Epithelial cell of esophagus (primary cell): Measurements from ENCODE around the gene CARF.
A peak's percentile ranks its signal among the peaks of the same experiment; 100 is the strongest.
"Not testable (repeated sequence)": the region's sequence is repeated elsewhere in the genome, so short reads cannot be mapped to it uniquely, and the experiment has no call there.

Experiments used
- DNase-seq: peaks from one replicate; pipeline ENCODE4 v3.0.0; 2010; ENCODE audit warnings: low read depth
- H3K4me3 ChIP-seq: 2 replicates; pipeline ENCODE4 v1.5.1; 2011; ENCODE audit warnings: mild to moderate bottlenecking, low read length, control low read depth
- TF ChIP-seq, protein P1 (sequence below): IDR thresholded peaks from 2 replicates; pipeline ENCODE4 v1.5.1; 2011; ENCODE audit warnings: low read depth, mild to moderate bottlenecking, low read length, control low read depth, inconsistent platforms; ENCODE audit not compliant: insufficient read depth; ENCODE audit errors: missing control alignments

The CARF gene

DNA sequence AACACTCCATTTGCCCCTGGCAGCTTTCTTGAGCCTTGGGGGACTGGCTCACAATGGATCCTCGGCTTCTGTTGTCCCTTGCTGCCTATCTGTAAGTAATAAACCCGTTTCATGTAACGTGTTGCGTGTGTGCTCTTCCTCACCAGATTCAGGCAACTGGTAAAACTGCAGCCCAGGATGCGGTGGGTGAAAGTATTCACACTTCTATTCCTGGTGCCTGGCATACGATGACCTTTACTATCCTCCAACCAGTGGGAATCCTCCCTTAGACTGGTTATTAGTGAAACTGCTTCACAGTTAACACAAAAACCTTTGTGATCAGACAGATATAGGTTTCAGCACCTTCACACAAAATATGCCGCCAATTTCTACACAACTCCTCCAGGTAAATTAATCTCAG lies 26.9 kb upstream of the CARF start:
- DNase-seq: no peak
- no peak overlapping the region for H3K4me3 ChIP-seq
- TF ChIP-seq, protein P1, sequence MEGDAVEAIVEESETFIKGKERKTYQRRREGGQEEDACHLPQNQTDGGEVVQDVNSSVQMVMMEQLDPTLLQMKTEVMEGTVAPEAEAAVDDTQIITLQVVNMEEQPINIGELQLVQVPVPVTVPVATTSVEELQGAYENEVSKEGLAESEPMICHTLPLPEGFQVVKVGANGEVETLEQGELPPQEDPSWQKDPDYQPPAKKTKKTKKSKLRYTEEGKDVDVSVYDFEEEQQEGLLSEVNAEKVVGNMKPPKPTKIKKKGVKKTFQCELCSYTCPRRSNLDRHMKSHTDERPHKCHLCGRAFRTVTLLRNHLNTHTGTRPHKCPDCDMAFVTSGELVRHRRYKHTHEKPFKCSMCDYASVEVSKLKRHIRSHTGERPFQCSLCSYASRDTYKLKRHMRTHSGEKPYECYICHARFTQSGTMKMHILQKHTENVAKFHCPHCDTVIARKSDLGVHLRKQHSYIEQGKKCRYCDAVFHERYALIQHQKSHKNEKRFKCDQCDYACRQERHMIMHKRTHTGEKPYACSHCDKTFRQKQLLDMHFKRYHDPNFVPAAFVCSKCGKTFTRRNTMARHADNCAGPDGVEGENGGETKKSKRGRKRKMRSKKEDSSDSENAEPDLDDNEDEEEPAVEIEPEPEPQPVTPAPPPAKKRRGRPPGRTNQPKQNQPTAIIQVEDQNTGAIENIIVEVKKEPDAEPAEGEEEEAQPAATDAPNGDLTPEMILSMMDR: no peak

DNA sequence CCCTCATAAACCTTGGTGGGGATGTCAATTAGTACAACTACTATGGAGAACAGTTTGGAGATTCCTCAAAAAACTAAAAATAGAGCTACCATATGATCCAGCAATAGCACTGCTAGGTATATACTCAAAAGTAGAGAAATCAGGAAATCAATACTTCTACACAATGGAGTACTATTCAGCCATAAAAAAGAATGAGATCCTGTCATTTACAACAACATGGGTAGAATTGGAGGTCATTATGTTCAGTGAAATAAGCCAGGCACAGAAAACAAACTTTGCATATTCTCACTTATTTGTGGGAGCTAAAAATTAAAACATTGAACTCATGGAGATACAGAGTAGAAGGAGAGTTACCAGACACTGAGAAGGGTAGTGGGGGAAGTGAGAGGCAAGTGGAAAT lies 6.6 kb upstream of the CARF start:
- DNase-seq: not testable (repeated sequence)

DNA sequence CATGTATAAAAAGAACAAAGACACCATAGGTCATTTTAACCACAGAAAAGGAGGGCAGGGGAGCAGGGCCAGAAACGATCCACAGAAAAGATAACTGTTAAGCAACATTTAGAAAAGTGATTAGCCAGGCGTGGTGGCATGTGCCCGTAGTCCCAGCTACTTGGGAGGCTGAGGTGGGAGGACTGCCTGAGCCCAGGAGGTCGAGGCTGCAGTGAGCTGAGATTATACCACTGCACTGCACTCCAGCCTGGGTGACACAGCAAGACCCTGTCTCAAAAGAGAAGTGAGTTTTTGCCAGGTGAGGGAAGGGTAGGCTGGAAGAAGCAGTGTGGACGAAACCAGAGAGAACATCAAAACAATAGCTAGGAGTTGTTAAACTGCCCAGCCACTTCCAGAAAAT lies 3.9 kb upstream of the CARF start:
- TF ChIP-seq, protein P1: no peak
- H3K4me3 ChIP-seq: no peak overlapping the region
- no peak for DNase-seq

More for the DNA sequence above, 6.6 kb upstream of the CARF start:
- H3K4me3 ChIP-seq: not testable (repeated sequence)

DNA sequence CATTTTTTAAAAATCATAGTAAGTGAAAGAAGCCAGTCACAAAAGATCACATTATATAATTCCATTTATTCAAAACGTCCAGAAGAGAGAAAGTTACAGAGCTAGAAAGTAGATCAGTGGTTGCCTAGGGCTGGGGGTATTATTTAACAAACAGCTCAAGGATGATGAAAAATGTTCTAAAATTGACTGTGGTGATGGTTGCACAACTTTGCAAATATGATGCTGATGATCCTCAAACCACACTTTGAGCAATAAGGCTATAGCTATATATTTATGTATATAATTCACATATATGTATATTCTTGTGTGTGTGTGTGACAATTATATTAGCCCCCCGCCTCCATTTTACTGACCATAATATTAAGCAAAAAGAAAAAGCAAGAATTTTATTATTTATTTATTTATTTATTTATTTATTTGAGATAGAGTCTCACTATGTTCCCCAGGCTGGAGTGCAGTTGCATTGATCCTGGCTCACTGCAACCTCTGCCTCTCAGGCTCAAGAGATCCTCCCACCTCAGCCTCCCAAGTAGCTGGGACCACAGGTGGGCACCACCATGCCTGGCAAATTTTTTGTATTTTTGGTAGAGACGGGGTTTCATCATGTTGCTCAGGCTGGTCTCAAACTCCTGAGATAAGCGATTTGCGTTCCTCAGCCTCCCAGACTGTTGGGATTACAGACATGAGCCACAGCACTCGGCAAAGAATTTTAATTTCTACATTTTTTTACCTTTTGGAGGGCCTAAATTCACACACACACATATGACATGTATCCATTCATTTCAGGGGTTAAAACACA lies 2.5 kb upstream of the CARF start:
- DNase-seq: no peak
- TF ChIP-seq, protein P1: no peak
- no peak overlapping the region for H3K4me3 ChIP-seq

DNA sequence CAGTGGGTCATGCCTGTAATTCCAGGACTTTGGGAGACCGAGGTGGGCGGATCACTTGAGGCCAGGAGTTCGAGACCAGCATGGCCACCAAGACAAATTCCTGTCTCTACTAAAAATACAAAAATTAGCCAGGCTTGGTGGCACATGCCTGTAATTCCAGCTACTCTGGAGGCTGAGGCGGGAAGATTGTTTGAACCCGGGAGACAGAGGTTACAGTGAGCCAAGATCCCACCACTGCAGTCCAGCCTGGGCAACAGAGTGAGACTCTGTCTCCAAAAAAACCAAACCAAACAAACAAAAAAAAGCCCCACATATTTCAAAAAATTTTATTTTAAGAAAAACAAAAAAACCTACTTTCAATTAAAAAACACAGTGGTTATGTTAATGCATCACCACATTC lies 1.8 kb upstream of the CARF start:
- peak overlapping the region; percentile 99 for H3K4me3 ChIP-seq
- not testable (repeated sequence) for DNase-seq

DNA sequence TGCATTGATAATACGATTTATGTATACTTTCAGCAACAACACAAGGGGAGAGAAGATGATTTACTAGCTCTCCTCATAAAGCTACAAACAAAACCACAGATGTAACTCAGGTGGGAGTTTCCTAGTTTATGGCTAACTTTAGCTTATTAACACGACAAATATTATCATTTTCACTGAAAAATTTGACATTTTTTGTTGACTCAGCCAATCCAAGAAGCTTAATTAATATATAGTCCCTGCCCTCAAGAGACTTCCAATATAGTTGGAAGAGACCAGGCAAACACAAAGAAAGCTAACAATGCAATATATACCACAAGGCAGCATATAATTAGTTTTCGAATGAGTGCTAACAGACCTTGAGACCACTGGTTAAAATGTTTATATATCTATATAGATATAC lies 1.4 kb upstream of the CARF start:
- H3K4me3 ChIP-seq: peak overlapping the region; percentile 99
- DNase-seq: no peak
- TF ChIP-seq, protein P1: no peak

DNA sequence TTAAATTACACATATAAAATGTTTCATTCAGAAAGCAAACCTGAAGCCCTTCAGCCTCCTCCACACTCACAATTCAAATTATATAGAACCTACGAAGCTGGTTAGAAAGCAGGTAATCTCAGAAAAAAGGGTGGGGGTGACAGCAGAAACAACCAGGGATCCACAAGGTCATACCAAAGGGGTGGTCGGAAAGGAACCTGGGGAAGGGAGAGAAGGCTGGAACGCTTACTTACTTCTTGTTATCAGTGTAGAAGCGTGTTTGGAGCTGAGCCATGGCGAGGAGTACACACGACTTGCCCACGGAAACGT lies 918 bp upstream of the CARF start:
- H3K4me3 ChIP-seq: peak overlapping the region; percentile 99
- no peak for DNase-seq
- TF ChIP-seq, protein P1: no peak

DNA sequence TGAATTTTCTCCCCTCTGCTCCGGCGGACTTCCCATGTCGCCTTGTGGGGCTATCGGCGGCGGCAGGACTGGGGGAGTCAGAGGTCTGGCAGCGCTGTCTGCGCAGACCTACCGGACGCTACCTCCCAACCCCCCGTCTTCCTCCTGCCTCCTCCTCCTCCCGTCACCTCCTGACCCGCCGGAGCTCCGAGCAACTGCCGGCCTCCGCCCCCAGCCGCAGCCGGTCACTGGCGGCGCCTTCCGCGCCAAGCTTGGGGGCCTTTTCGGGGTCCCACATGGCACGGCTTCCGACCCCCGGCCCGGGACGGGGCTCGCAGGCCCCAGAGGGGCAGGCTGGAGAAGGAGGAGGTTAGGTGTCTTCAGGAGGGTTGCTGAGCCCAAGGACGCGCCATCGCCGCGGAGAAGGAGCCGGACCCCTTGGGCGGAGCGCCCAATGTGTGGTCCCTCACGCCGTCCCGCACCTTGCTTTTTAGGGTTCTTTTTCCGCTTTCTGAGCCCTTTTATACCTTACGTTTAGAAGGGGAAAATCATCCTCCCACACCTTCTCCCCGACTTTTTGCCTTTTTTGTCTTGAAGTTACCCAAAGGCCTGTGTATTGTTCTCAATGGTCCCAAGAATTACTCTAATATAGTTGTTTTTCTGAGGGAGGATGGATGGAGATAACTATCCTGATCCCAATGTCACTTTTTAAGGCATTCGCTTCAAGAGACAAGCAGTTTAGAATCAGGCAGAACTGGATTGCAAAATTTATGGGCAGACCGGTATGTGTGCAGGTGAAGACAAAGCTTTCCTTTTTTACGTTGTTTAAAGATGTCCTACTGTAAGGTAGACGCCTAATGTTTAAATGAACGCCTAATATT lies 497 bp downstream of the CARF start:
- H3K4me3 ChIP-seq: peak overlapping the region; percentile 99
- peak; percentile 15 for DNase-seq
